Neural crest cell (in vitro differentiated cells): ENCODE data around the gene CSF1R. TPM values are rescaled to one million over a fixed set of nuclear protein-coding genes. Genes with fewer than 3 reads are reported as not detected.
"Not testable (repeated sequence)": the region's sequence is repeated elsewhere in the genome, so short reads cannot be mapped to it uniquely, and the experiment has no call there.

Experiments used
- DNase-seq: peaks from one replicate; pipeline ENCODE4 v3.0.0; 2021; ENCODE audit warnings: low read depth, mixed read lengths, low spot score
- H3K27ac Mint-ChIP-seq: one replicate; pipeline ENCODE4 v1.8.0; 2021; ENCODE audit warnings: mild to moderate bottlenecking, mixed read lengths; ENCODE audit not compliant: unreplicated experiment
- H3K27me3 Mint-ChIP-seq: 2 replicates; pipeline ENCODE4 v1.8.0; 2021; ENCODE audit warnings: low read depth, mild to moderate bottlenecking, mixed read lengths
- H3K36me3 Mint-ChIP-seq: 2 replicates; pipeline ENCODE4 v1.8.0; 2021; ENCODE audit warnings: low read depth, mild to moderate bottlenecking, mixed read lengths
- H3K4me1 Mint-ChIP-seq: 2 replicates; pipeline ENCODE4 v1.8.0; 2021; ENCODE audit warnings: mixed read lengths
- H3K4me3 Mint-ChIP-seq: one replicate; pipeline ENCODE4 v1.8.0; 2021; ENCODE audit warnings: mild to moderate bottlenecking, mixed read lengths
- H3K9me3 Mint-ChIP-seq: 2 replicates; pipeline ENCODE4 v1.8.0; 2021; ENCODE audit warnings: mixed read lengths
- CTCF ChIP-seq: fragments of 200-600 bp; sonication (generic); conservative IDR thresholded peaks from 2 replicates; pipeline ENCODE4 v1.5.0; 2021; ENCODE audit warnings: antibody characterized with exemption, mild to moderate bottlenecking
- total RNA-seq: library from RNA; stranded (reverse); gene quantifications from 2 replicates; pipeline ENCODE4 v1.2.1, GENCODE V29; 2021

Gene CSF1R
- total RNA-seq, 1 donor from 2014 or later: not detected

DNA sequence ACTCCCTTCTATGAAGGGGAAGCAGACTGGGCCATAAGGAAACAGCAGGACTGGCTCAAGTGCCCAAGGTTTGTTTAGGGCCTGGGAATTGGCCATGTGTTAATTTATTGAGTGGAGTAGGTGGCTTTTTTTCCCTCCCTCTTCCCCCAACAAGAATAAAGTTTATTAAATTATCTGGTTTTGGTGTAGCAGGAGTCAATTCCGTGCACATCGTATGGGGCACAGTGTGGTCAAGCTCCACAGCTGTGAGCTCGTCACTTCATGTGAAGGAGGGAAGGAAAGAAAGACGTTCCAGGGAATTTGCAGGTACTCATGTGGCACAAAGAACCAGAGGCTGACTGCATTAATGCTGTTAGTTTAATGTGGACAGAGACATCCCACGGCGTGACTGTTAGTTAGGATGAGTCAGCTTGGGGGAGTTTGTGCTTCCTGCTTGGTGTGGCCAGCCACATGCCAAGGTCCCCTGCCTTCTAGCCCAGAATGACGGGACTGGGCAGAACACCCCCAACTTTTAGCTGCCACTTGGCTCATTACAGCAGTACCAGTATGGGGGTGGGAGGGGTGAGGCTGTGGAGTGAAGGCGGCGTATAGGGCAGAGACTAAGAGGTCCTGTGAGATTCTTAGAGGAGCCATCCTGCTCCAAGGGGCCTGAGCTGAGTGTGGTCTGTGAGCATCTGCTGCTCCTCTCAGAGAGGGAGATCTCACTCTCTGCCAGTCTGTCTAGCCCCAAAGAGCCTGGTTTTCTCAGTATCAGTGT lies 33.2 kb downstream of the CSF1R start:
- Mint-ChIP-seq H3K4me1 (no peaks in the 10 kb centered on the region), H3K9me3 (no peaks in the 10 kb centered on the region), H3K4me3 (no peak overlapping the region), H3K27ac (no peak overlapping the region), H3K36me3 (peaks cover 8% of the 10 kb centered on the region), H3K27me3 (no peaks in the 10 kb centered on the region)
- DNase-seq: no peak
- no peak for TF ChIP-seq CTCF

GRCh38 chr5:150052226-150052955 lies 34.0 kb downstream of the CSF1R start:
- H3K36me3 Mint-ChIP-seq: peaks cover 8% of the 10 kb centered on the region
- H3K4me3 Mint-ChIP-seq: no peak overlapping the region
- peak overlapping the region; percentile 62 for H3K27ac Mint-ChIP-seq
- H3K27me3 Mint-ChIP-seq: no peaks in the 10 kb centered on the region
- TF ChIP-seq CTCF: no peak
- no peak for DNase-seq
- H3K4me1 Mint-ChIP-seq: no peaks in the 10 kb centered on the region
- H3K9me3 Mint-ChIP-seq: no peaks in the 10 kb centered on the region

- Mint-ChIP-seq H3K27me3 (no peaks in the 10 kb centered on the region), H3K4me1 (no peaks in the 10 kb centered on the region), H3K27ac (peak overlapping the region; percentile 62), H3K36me3 (peaks cover 8% of the 10 kb centered on the region), H3K9me3 (no peaks in the 10 kb centered on the region), H3K4me3 (no peak overlapping the region)
- no peak for TF ChIP-seq CTCF
- no peak for DNase-seq
Measured at GRCh38 chr5:150051657-150052195, 34.6 kb downstream of the CSF1R start.

DNA sequence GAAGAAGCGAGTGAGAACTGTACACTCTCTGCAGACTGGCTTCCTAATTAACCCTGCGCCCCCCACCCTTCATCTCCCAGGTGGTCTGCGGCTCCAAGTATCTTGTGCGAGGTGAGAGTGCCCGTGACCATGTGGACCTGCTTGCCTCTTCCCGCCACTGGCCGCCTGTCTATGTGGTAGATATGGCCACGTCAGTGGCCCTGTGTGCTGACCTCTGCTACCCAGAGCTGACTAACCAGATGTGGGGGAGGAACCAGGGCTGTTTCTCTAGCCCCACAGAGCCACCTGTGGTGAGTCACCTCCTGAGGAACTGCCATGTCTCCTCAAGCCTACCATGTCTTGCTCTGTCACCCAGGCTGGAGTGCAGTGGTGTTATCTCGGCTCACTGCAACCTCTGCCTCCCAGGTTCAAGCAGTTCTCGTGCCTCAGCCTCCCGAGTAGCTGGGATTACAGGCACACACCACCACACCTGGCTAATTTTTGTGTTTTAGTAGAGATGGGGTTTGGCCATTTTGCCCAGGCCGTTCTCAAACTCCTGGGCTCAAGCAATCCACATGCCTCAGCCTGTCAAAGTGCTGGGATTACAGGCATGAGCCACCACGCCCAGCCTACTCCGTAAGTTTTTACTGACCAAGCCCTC lies 36.1 kb downstream of the CSF1R start:
- H3K9me3 Mint-ChIP-seq, H3K4me1 Mint-ChIP-seq, DNase-seq, H3K27me3 Mint-ChIP-seq, H3K4me3 Mint-ChIP-seq, H3K27ac Mint-ChIP-seq: not testable (repeated sequence)
- peaks cover 13% of the 10 kb centered on the region for H3K36me3 Mint-ChIP-seq

DNA sequence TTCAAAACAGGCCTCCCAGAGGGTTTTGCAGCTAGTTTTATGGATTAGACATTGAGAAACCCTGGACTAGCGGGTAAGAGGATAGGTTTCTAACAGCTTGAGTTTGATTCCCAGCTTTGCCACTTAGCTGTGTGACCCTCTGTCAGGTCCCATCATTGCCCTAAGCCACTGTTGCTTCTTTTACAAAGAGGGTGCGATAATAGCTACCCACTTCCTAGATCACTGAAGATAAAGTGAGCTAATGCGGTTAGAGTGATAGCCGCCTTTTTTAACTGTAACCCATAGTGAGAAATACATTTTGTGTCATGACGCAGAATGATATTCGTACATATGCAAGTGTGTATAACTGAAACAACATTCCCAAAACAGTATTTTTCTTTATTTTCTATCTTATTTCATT lies 40.3 kb downstream of the CSF1R start:
- no peak for TF ChIP-seq CTCF
- Mint-ChIP-seq H3K27me3 (no peaks in the 10 kb centered on the region), H3K36me3 (peaks cover 24% of the 10 kb centered on the region), H3K27ac (no peak overlapping the region), H3K9me3 (no peaks in the 10 kb centered on the region), H3K4me3 (no peak overlapping the region), H3K4me1 (no peaks in the 10 kb centered on the region)
- DNase-seq: no peak
